Umbilical cord (tissue), 2 donors: ENCODE data around the gene SYP. TPM values are rescaled to one million over a fixed set of nuclear protein-coding genes. Genes with fewer than 3 reads are reported as not detected.

Experiments
- DNase-seq: peaks from one replicate; pipeline ENCODE4 v3.0.0-alpha.2; 2015; ENCODE audit warnings: low spot score
- total RNA-seq: library from RNA; depleted of rRNA; stranded (reverse); fragments of >200 nt; gene quantifications from one replicate; pipeline ENCODE4 v1.2.3, GENCODE V29; 2014; ENCODE audit warnings: low replicate concordance; ENCODE audit not compliant: insufficient read depth

Gene SYP
- total RNA-seq, 1 donor from 2014 or later: 0.24 TPM

DNA sequence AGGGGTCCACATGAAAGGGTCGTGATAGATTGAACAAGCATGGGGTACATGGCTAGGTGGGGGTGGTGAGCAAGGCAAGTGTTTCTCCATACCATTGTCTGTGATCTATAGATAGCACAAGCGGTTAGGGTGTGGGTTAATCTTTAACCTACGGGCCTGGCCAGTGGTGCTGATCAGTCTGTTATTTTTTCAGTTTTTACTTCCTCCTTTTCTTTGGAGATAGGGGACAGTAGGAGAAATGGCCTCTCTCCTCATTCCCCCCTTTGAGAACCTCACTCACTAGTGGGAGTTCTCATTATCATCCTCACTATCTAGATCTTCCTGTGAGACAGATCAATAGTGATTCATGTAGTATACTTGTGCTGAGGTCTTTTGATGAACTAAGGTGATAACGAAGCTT is 60.3 kb downstream of the SYP start:
- no peak for DNase-seq

Other genes with a start within 250 kb of the SYP start
- 44.5 TPM for gene OTUD5, start 242.6 kb downstream of the SYP start, total RNA-seq
- gene KCND1, start 228.3 kb downstream of the SYP start, total RNA-seq: 1.2 TPM
- gene GRIPAP1, start 197.9 kb downstream of the SYP start, total RNA-seq: 20.2 TPM
- gene TFE3, start 156.8 kb downstream of the SYP start, total RNA-seq: 22.1 TPM
- 1.7 TPM for gene CCDC120, start 141.2 kb downstream of the SYP start, total RNA-seq
- gene PRAF2, start 126.2 kb downstream of the SYP start, total RNA-seq: 9.4 TPM
- 13.5 TPM for gene WDR45, start 120.3 kb downstream of the SYP start, total RNA-seq
- gene GPKOW, start 76.5 kb downstream of the SYP start, total RNA-seq: 11.8 TPM
- 0.24 TPM for gene MAGIX, start 37.4 kb downstream of the SYP start, total RNA-seq
- gene PLP2, start 28.3 kb downstream of the SYP start, total RNA-seq: 28.9 TPM
- 20.2 TPM for gene PRICKLE3, start 13.8 kb downstream of the SYP start, total RNA-seq
- not detected for gene CACNA1F, start 33.1 kb upstream of the SYP start, total RNA-seq
- gene CCDC22, start 35.3 kb upstream of the SYP start, total RNA-seq: 4.1 TPM
- not detected for gene FOXP3, start 64.5 kb upstream of the SYP start, total RNA-seq
- 3.9 TPM for gene PPP1R3F, start 69.6 kb upstream of the SYP start, total RNA-seq
- gene GAGE10, start 103.5 kb upstream of the SYP start, total RNA-seq: not detected
- not detected for gene GAGE12J, start 121.8 kb upstream of the SYP start, total RNA-seq
- gene GAGE13, start 131.4 kb upstream of the SYP start, total RNA-seq: not detected